ENCODE measurements around the gene INO80C. TPM values are rescaled to one million over a fixed set of nuclear protein-coding genes. Genes with fewer than 3 reads are reported as not detected.

The INO80C gene
- total RNA-seq, 1 experiment from 2014 or later: 51.1 TPM

DNA sequence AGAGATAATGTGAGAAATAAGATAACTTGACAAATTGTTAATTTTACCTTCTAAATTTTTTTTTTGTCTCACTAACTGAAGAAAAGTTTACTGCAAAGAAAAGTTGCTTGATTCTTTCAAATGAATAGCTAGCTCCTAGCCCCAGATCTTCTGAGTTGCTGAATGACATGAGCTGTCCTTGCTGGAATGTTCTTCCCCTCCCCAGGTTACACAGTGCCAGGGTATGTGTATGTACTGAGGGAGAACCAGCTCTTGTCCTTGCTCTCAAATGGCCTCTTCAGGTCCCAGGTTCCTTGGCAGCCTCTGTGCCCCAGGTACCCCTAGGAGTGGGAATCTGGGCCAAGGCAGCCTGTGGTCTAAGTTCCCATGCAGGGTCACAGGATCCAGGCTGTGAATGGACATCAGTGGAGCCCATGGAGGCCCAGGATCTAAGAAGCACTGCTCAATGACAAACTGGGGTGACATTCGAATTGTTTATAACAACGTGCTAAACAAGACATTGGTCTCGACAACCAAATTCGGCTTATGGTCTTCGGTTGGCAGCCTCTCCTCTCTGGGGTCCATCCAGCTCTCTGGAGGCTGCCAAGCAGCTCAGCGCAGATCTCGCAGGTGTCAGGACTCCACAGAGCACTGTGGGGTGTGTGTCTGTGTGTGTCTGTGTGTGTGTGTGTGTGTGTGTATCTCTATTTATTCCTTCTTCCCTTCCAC lies 17.1 kb upstream of the INO80C start:
- Histone ChIP-seq H4K20me1 (ENCODE audit: control insufficient read depth, insufficient read depth, insufficient read length) (no peaks in the 10 kb centered on the region), H2BK15ac (ENCODE audit: low read depth, low read length) (no peak overlapping the region), H3K79me2 (ENCODE audit: insufficient read depth, low read length) (no peaks in the 10 kb centered on the region), H3K18ac (ENCODE audit: insufficient read length, low read depth, low read length) (no peak overlapping the region), H3K56ac (ENCODE audit: insufficient read length, low read depth, low read length) (no peak overlapping the region), H3K14ac (ENCODE audit: insufficient read depth, low read length) (no peak overlapping the region), H3K23ac (ENCODE audit: insufficient read length, low read depth, low read length) (no peak overlapping the region), H3K27ac (ENCODE audit: insufficient read length, low read depth, low read length) (no peak overlapping the region), H3K79me1 (ENCODE audit: insufficient read depth, low read depth, low read length, poor library complexity, severe bottlenecking) (no peaks in the 10 kb centered on the region), H4K5ac (ENCODE audit: insufficient read length, low read depth, low read length) (no peak overlapping the region), H3K4me2 (ENCODE audit: insufficient read depth, insufficient read length, low read length) (no peak overlapping the region), H3K4ac (ENCODE audit: low read depth, low read length) (no peak overlapping the region), H4K91ac (ENCODE audit: insufficient read length, low read depth, low read length) (no peak overlapping the region), H4K8ac (replicated peaks; ENCODE audit: insufficient read length, low read depth, low read length) (no peak overlapping the region), H3K27me3 (ENCODE audit: insufficient read depth, low read length) (no peaks in the 10 kb centered on the region), H2BK120ac (ENCODE audit: low read depth, low read length, poor library complexity, severe bottlenecking) (no peak overlapping the region), H3K4me1 (ENCODE audit: insufficient read depth, low read length) (no peaks in the 10 kb centered on the region; the same call in 1 of the 2 replicates), H2BK12ac (ENCODE audit: insufficient read length, low read depth, low read length) (no peak overlapping the region), H3K23me2 (ENCODE audit: insufficient read length, low read depth, low read length, poor library complexity, severe bottlenecking) (no peaks in the 10 kb centered on the region), H3K9ac (ENCODE audit: extremely low read depth, insufficient read length, low read length) (no peak overlapping the region), H2AFZ (ENCODE audit: low read length) (no peak overlapping the region), H3K9me3 (ENCODE audit: control insufficient read depth, low read depth, low read length) (no peaks in the 10 kb centered on the region), H2BK20ac (ENCODE audit: low read depth, low read length, poor library complexity, severe bottlenecking) (no peak overlapping the region), H2BK5ac (ENCODE audit: insufficient read length, low read length) (no peak overlapping the region), H3T11ph (ENCODE audit: low read length) (no peak overlapping the region), H2AK5ac (ENCODE audit: insufficient read length, low read length) (no peak overlapping the region)
- Mint-ChIP-seq H3K27ac (no peak overlapping the region; a peak in 2 of 7 replicates), H3K36me3 (ENCODE audit: insufficient read depth in 1 of 3, low read depth in 3 of 3) (no peaks in the 10 kb centered on the region), H3K4me3 (no peak overlapping the region), H3K27me3 (ENCODE audit: low read depth) (no peaks in the 10 kb centered on the region), H3K9me3 (no peaks in the 10 kb centered on the region), H3K4me1 (peaks cover 23 to 31% of the 10 kb centered on the region in 2 experiments)
- TF ChIP-seq, protein P1, sequence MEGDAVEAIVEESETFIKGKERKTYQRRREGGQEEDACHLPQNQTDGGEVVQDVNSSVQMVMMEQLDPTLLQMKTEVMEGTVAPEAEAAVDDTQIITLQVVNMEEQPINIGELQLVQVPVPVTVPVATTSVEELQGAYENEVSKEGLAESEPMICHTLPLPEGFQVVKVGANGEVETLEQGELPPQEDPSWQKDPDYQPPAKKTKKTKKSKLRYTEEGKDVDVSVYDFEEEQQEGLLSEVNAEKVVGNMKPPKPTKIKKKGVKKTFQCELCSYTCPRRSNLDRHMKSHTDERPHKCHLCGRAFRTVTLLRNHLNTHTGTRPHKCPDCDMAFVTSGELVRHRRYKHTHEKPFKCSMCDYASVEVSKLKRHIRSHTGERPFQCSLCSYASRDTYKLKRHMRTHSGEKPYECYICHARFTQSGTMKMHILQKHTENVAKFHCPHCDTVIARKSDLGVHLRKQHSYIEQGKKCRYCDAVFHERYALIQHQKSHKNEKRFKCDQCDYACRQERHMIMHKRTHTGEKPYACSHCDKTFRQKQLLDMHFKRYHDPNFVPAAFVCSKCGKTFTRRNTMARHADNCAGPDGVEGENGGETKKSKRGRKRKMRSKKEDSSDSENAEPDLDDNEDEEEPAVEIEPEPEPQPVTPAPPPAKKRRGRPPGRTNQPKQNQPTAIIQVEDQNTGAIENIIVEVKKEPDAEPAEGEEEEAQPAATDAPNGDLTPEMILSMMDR (conservative IDR thresholded peaks at IDR 0.05): no peak
- DNase-seq: no peak
- WGBS (ENCODE audit: extremely low coverage, insufficient read length, low lambda C conversion rate): no CpG with 5 or more reads among the region's 7 CpGs
